Astrocyte of the spinal cord (primary cell): ENCODE measurements around the gene RTP3.

Source experiments
- DNase-seq: peaks from one replicate; pipeline ENCODE4 v3.0.0; 2011; ENCODE audit warnings: low read depth, low spot score
- H3K4me3 ChIP-seq: 2 replicates; pipeline ENCODE4 v1.5.1; 2011; ENCODE audit warnings: low read depth, mild to moderate bottlenecking, low read length, moderate library complexity
- CTCF ChIP-seq: IDR thresholded peaks from 2 replicates; pipeline ENCODE4 v1.5.1; 2012; ENCODE audit warnings: low read depth, mild to moderate bottlenecking, low read length, inconsistent platforms
- in situ Hi-C: cut with HindIII; loops from 2 replicates; pipeline ENCODE4 v1.10.0; 2017; ENCODE audit warnings: low sequenced_read_pairs

Gene RTP3

GRCh38 chr3:46468753-46469600, 28.8 kb upstream of the RTP3 start:
- H3K4me3 ChIP-seq = no peak overlapping the region
- no peak for DNase-seq
- TF ChIP-seq CTCF = no peak
- in situ Hi-C loops = no loop called here

- H3K4me3 ChIP-seq = no peak overlapping the region
- no peak for TF ChIP-seq CTCF
- in situ Hi-C loops = no loop called here
- DNase-seq = no peak
Observed at GRCh38 chr3:46469680-46470357, 28.0 kb upstream of the RTP3 start.

GRCh38 chr3:46470831-46471230, 26.9 kb upstream of the RTP3 start:
- DNase-seq = no peak
- H3K4me3 ChIP-seq = no peak overlapping the region
- in situ Hi-C loops = no loop called here
- TF ChIP-seq CTCF = no peak

GRCh38 chr3:46471371-46471914, 26.3 kb upstream of the RTP3 start:
- TF ChIP-seq CTCF = no peak
- in situ Hi-C loops = no loop called here
- DNase-seq = no peak

GRCh38 chr3:46472736-46473135, 25.0 kb upstream of the RTP3 start:
- no peak overlapping the region for H3K4me3 ChIP-seq
- in situ Hi-C loops = no loop called here
- no peak for DNase-seq
- no peak for TF ChIP-seq CTCF

More at GRCh38 chr3:46471371-46471914, 26.3 kb upstream of the RTP3 start:
- H3K4me3 ChIP-seq = no peak overlapping the region

- in situ Hi-C loops = no loop called here
- no peak overlapping the region for H3K4me3 ChIP-seq
- no peak for DNase-seq
- no peak for TF ChIP-seq CTCF
Observed at GRCh38 chr3:46477145-46477544, 20.6 kb upstream of the RTP3 start.
